HG02970 (cell line): Measurements from ENCODE around the gene PTH2R.
"Not testable (repeated sequence)": the region's sequence is repeated elsewhere in the genome, so short reads cannot be mapped to it uniquely, and the experiment has no call there.

Source experiments
- ATAC-seq: cut with Tn5 transposase; IDR thresholded peaks from one replicate; pipeline ENCODE4 v1.9.1; 2021; ENCODE audit warnings: mild to moderate bottlenecking, moderate library complexity, moderate number of reproducible peaks; ENCODE audit not compliant: unreplicated experiment, low FRiP score

The PTH2R gene, protein sequence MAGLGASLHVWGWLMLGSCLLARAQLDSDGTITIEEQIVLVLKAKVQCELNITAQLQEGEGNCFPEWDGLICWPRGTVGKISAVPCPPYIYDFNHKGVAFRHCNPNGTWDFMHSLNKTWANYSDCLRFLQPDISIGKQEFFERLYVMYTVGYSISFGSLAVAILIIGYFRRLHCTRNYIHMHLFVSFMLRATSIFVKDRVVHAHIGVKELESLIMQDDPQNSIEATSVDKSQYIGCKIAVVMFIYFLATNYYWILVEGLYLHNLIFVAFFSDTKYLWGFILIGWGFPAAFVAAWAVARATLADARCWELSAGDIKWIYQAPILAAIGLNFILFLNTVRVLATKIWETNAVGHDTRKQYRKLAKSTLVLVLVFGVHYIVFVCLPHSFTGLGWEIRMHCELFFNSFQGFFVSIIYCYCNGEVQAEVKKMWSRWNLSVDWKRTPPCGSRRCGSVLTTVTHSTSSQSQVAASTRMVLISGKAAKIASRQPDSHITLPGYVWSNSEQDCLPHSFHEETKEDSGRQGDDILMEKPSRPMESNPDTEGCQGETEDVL

DNA sequence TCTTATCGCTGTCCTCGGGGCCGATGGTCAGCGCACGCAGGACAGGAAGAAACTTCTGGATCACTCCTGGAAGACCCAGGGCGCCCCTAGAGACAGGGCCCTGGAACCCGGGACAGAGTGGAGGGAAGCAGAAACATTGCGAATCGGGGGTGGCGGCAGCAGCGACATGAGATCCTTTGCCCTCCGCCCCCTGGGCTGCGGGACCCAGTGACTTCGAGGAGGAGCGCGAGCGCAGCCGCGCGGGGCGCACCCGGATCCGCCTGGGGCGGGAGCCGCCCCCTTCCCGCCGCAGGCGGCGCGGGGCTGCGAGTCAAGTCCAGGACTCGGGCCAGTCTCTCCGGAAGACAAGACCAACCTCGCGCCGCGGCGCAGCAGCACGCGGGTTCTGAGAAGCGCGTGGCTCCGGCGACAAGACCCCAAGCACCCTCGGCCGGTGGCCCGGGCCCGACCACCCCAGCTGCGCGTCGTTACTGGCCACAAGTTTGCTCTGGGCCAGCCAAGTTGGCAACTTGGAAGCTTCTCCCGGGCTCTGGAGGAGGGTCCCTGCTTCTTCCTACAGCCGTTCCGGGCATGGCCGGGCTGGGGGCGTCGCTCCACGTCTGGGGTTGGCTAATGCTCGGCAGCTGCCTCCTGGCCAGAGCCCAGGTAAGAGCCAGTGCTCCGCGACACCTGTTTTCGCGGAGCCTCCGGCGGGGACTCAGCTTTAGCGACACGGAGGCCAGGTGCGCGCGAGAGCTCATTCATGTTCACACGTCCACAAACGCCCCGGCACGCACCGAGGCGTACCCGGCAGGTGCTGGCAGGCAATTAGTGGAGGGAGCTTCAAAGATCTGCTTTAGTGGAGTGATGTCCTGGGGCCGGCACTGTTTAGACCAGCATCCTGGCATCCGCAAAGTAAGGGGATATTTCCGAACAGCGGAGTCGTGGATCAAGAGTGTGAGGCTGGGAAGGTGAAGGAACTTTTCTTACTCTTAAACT, at the start of gene PTH2R:
Gene PTH2R (plus strand): TSS at position 319 of the 978 bp plus-strand sequence. CDS start 252 bp downstream, at position 571.
- ATAC-seq = no peak

GRCh38 chr2:208356846-208357574, 49.6 kb upstream of the PTH2R start:
- no peak for ATAC-seq

- ATAC-seq = no peak
Measured at GRCh38 chr2:208358758-208359631, 47.6 kb upstream of the PTH2R start.

DNA sequence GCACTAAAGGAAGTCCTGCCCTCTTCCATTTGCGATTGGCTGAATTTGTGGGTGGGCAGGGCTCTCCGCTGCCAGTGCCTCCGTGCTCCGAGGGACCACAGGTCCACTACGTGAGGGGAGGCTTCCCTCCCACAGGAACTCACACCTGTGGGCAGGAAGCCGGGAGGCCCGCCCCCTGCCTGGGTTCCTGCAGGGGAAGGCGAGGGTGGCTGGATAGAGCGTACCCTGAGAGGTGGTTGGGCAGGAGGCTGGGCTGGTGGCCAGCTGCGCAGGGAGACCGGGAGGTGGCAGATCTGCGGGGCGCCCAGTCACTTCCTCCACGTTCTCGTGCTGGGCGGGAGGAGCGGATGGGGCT, 47.0 kb upstream of the PTH2R start:
- no peak for ATAC-seq

- no peak for ATAC-seq
Measured at GRCh38 chr2:208360259-208361076, 46.1 kb upstream of the PTH2R start.

- no peak for ATAC-seq
Measured at GRCh38 chr2:208361077-208361441, 45.5 kb upstream of the PTH2R start.

GRCh38 chr2:208363485-208363884, 43.1 kb upstream of the PTH2R start:
- peak; percentile 43 for ATAC-seq

DNA sequence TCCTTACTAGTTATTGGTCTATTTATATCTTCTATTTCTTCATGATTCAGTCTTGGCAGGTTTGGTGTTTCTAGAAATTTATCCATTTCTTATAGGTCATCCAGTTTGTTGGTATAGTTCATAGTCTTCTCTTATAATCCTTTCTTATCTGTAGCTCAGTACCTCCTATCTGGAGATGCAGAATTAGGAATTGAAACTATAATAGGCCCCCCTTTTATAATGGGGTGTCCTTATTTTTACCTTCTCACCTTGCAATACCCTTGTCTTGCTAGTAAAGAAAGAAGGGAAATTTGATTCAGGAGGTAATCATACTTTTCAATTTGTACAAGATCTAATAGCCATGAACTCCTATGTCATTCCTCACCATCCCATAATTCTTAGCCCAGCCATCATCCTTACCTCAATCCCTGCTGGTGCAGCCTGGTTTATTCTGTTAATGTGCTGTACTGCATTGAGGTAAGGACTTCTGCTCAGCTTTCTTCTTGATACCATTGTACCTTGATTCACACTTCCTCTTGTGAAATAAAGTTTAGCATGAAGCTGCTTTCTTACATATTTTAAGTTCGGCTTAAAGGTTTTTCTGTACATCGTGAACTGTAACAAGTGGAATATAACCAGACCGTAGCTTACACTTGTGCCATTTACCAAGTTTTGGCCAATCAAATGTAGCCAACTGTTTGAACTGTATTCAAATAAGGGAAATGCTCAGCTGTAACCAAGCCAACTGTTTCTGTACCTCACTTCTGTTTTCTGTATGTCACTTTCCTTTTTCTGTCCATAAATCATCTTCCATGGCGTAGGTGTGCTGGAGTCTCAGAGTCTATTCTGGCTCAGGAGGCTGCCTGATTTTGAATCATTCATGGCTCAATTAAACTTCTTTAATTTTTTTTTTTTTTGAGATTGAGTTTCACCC, 40.1 kb upstream of the PTH2R start:
- peak; percentile 59 for ATAC-seq

- no peak for ATAC-seq
Measured at GRCh38 chr2:208369091-208369490, 37.5 kb upstream of the PTH2R start.

DNA sequence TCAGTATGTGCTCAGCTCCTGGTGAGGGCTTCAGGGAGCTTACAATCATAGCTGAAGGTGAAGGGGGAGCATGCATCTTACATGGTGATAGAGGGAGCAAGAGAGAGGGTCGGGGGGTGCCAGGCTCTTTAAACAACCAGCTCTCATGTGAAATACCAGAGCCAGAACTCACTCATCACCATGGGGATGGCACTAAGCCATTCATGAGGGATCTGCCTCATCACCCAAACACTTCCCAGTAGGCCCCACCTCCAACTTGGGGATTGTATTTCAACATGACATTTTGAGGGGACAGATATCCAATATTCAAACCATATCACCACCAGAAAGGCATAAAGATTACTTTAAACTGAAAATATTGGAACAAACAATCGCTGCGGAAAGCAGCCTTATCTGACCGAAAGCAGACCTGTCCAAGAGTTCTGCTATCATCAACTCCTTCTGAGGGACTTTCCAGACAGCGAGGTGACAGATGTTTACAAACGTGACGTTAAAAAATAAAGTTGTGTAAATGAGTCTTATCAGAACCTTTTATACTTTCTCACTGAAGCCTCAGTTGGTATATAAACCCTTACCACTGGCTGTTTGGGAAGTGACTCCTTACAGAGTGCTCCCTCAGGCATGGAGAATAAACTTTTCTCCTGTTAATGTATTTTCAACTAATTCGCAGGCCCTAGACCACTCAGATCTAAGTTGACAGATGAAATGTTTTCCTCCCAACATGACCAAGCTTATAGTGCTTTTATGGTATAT, 35.5 kb upstream of the PTH2R start:
- ATAC-seq = no peak

DNA sequence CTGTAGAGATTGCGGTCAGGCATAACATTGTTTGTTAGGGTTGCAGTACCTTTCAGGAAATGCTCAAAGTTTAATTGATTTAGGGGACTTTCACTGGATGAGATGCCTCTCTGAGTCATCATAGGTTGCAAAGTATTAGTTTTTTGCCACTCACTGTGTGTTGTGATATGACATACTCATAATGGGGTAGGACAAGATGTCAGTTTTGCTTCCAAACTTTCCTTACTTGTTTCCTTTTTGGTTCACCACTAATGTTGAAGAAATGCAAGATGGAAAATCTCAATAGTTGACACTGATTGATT, 35.0 kb upstream of the PTH2R start:
- no peak for ATAC-seq

- ATAC-seq = no peak
Measured at GRCh38 chr2:208373460-208374089, 33.0 kb upstream of the PTH2R start.

GRCh38 chr2:208375491-208376068, 31.0 kb upstream of the PTH2R start:
- no peak for ATAC-seq

DNA sequence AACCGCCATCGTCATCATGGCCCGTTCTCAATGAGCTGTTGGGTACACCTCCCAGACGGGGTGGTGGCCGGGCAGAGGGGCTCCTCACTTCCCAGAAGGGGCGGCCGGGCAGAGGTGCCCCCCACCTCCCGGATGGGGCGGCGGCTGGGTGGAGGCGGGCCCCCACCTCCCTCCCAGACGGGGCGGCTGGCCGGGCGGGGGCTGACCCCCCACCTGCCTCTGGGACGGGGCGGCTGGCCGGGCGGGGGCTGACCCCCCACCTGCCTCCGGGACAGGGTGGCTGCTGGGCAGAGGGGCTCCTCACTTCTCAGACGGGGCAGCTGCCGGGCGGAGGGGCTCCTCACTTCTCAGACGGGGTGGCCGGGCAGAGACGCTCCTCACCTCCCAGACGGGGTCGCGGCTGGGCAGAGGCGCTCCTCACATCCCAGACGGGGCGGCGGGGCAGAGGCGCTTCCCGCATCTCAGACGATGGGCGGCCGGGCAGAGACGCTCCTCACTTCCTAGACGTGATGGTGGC, 29.2 kb upstream of the PTH2R start:
- not testable (repeated sequence) for ATAC-seq

- ATAC-seq = no peak
Measured at GRCh38 chr2:208379192-208379591, 27.4 kb upstream of the PTH2R start.

DNA sequence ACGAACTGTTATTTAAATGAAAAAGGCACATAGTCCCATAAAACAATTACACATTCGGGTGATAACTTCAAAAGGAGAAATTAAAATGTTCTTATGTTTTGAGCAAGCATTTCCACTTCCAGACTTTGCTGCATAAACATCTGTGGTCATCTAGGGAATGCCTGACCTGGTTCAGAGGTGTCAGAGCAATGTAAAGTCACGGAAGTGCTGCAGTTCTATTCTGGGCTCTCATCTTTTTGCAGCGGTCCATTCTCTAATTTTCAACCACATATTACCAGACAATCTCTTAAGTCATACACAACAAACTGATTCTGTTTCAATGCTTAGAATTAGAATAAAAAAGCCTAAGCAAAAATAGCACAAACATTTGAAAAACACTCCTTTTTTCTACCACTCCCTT, 22.0 kb upstream of the PTH2R start:
- no peak for ATAC-seq
